MCF 10A (cell line): Measurements from ENCODE around the gene ZBTB7B. TPM values are rescaled to one million over a fixed set of nuclear protein-coding genes. Genes with fewer than 3 reads are reported as not detected.
A peak's percentile ranks its signal among the peaks of the same experiment; 100 is the strongest.

Experiments
- BruUV-seq: library from RNA; stranded (reverse); fragments of 400-500 nt; replicated peaks from 2 replicates; lab custom pipeline; 2021; lab: Mats Ljungman, UMichigan
- CTCF ChIA-PET: fragments of 300-600 bp; sonication (Branson Sonifier 250); formaldehyde crosslinking; extraction: SDS; loops from one replicate; lab custom pipeline; 2021; ENCODE audit warnings: antibody characterized with exemption, inconsistent platforms; lab: Yijun Ruan, JAX
- POLR2A ChIA-PET: fragments of 300-600, 350-650 bp; sonication (Branson Sonifier 250); formaldehyde crosslinking; extraction: SDS; loops from one replicate; lab custom pipeline; 2020; ENCODE audit warnings: antibody characterized with exemption, inconsistent platforms; lab: Yijun Ruan, JAX
- DNase-seq: peaks from one replicate; pipeline ENCODE4 v3.0.0-alpha.2; 2018; ENCODE audit not compliant: unreplicated experiment
- H3K27ac Mint-ChIP-seq: one replicate; pipeline ENCODE4 v1.8.0; 2022; ENCODE audit warnings: mild to moderate bottlenecking, low read depth, mixed read lengths; ENCODE audit not compliant: unreplicated experiment
- H3K27me3 Mint-ChIP-seq: one replicate; pipeline ENCODE4 v1.8.0; 2022; ENCODE audit warnings: mixed read lengths; ENCODE audit not compliant: insufficient read depth, unreplicated experiment
- H3K36me3 Mint-ChIP-seq: one replicate; pipeline ENCODE4 v1.8.0; 2022; ENCODE audit warnings: mild to moderate bottlenecking, moderate library complexity, mixed read lengths; ENCODE audit not compliant: insufficient read depth, unreplicated experiment
- H3K4me1 Mint-ChIP-seq: one replicate; pipeline ENCODE4 v1.8.0; 2022; ENCODE audit warnings: mixed read lengths; ENCODE audit not compliant: insufficient read depth, unreplicated experiment
- H3K4me3 Mint-ChIP-seq: one replicate; pipeline ENCODE4 v1.8.0; 2022; ENCODE audit warnings: mild to moderate bottlenecking, moderate library complexity, mixed read lengths; ENCODE audit not compliant: unreplicated experiment
- H3K9me3 Mint-ChIP-seq: one replicate; pipeline ENCODE4 v1.8.0; 2022; ENCODE audit warnings: mixed read lengths; ENCODE audit not compliant: unreplicated experiment
- intact Hi-C: fragments of 100-400 bp; cut with micrococcal nuclease; formaldehyde crosslinking; loops from 2 replicates; pipeline ENCODE4 v1.14.1; 2022
- total RNA-seq: library from RNA; stranded (reverse); gene quantifications from 2 replicates; pipeline ENCODE4 v1.2.3, GENCODE V29; 2022
- TF ChIP-seq, protein P1 (sequence below): fragments of 200-600 bp; IDR thresholded peaks from one replicate; pipeline ENCODE4 v1.8.0; 2022; ENCODE audit warnings: antibody characterized with exemption, mild to moderate bottlenecking; ENCODE audit not compliant: unreplicated experiment

Gene ZBTB7B
- total RNA-seq, 1 experiment from 2014 or later = 175 TPM

DNA sequence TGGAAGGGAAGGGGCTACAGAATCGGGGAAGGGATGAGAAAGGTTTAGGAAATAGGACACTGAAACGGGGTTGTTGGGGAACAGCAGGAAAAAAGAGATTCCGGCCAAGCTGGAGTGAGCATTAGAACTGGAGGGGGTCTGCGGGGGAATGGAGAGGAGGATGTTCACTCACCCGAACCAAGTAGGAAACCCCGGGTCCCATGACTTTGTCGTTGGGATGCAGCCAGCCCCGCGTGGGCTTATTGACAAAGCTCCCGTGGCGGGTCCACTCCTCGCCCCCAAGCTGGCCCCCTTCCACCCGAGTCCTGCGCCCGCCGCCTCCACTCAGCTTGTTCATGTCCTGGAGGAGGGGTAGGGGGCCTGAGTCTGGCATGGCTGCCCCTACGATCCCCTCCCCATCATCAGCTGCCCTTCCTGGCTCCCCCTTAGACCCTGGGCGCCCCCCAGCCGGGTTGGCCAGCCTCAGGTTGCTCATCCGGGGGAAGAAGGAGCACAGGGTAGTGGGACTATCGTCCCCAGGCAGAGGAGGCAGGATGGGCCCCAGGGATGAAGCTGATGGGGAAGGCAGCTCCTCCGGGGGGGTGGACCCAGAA is 32.6 kb upstream of the ZBTB7B start:
- DNase-seq = no peak
- Mint-ChIP-seq H3K4me3 (no peak overlapping the region), H3K27ac (no peak overlapping the region), H3K27me3 (no peaks in the 10 kb centered on the region), H3K4me1 (peaks cover 49% of the 10 kb centered on the region), H3K36me3 (peaks cover 61% of the 10 kb centered on the region), H3K9me3 (no peaks in the 10 kb centered on the region)
- TSS peak; percentile 1 for BruUV-seq
- intact Hi-C loops = loop anchor here (2.0 to 5.0 kb wide), 2 partner anchors 15 to 202 kb away; partner anchors contain the start of genes KRTCAP2 and TRIM46
- CTCF ChIA-PET = interaction anchor here (0.6 to 6.7 kb wide), 25 partner anchors 8 to 410 kb away, joined by 3 to 64 read pairs (median 5); partner anchors contain the start of genes ADAM15, FLAD1, LENEP and PMVK
- TF ChIP-seq, protein P1, sequence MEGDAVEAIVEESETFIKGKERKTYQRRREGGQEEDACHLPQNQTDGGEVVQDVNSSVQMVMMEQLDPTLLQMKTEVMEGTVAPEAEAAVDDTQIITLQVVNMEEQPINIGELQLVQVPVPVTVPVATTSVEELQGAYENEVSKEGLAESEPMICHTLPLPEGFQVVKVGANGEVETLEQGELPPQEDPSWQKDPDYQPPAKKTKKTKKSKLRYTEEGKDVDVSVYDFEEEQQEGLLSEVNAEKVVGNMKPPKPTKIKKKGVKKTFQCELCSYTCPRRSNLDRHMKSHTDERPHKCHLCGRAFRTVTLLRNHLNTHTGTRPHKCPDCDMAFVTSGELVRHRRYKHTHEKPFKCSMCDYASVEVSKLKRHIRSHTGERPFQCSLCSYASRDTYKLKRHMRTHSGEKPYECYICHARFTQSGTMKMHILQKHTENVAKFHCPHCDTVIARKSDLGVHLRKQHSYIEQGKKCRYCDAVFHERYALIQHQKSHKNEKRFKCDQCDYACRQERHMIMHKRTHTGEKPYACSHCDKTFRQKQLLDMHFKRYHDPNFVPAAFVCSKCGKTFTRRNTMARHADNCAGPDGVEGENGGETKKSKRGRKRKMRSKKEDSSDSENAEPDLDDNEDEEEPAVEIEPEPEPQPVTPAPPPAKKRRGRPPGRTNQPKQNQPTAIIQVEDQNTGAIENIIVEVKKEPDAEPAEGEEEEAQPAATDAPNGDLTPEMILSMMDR = no peak
- POLR2A ChIA-PET = interaction anchor here (0.9 to 41.1 kb wide), 28 partner anchors 1 to 965 kb away, joined by 3 to 1917 read pairs (median 6); partner anchors contain the start of genes ADAM15, ADAR, CKS1B and EFNA1

DNA sequence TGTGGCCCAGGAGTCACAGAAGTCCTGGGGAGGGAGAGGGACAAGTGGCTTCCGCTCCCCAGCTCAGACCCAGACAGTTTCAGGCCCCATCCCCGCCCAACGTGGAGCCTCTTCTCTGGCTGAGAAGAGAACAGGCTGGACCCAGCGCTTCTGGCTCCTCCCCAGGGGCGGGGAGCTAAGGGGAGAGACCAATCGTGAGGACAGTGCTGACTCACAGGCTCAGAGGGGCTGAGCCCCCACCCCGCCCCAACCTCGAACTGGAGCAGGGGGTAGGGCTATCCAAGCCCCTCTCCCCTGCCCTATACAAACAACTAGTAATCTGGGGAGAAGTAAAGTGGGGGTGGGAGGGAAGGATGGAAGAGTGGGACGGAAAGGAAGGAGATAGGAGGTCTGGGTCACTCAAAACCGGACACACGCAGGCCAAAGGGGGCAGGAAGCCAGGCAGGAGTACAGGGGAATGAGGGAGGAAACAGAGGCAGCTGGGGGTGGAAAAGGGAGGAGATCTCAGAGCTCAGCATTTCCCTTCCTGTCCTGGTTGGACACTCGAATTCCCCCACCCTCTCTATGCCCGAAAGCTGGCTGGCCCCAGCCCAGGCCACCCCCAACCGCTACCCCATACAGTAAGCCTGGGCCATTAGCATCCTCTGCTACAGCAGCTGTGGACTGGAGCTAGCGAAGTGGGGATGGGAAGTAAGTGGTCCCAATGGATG is 31.8 kb upstream of the ZBTB7B start, which contains the start of gene SHC1:
TSS of gene SHC1 (minus strand) at position 117 of the 710 bp plus-strand sequence. CDS start 221 bp downstream, outside the sequence.
- Mint-ChIP-seq H3K27ac (no peak within 1 kb of the TSS), H3K9me3 (no peaks in the 10 kb centered on the region), H3K4me3 (no peak within 1 kb of the TSS), H3K4me1 (peaks cover 40% of the 10 kb centered on the region), H3K27me3 (no peaks in the 10 kb centered on the region), H3K36me3 (peaks cover 53% of the 10 kb centered on the region)
- TF ChIP-seq, protein P1 = no peak
- intact Hi-C loops = loop anchor here (1.0 to 5.0 kb wide), 3 partner anchors 14 to 202 kb away; partner anchors contain the start of genes KRTCAP2 and TRIM46
- ChIA-PET CTCF (interaction anchor here (0.5 to 6.7 kb wide), 32 partner anchors 9 to 411 kb away, joined by 3 to 64 read pairs (median 5); partner anchors contain the start of genes ADAM15, FLAD1, KRTCAP2 and LENEP), POLR2A (interaction anchor here (0.6 to 41.1 kb wide), 31 partner anchors 0 to 964 kb away, joined by 3 to 1917 read pairs (median 6); partner anchors contain the start of genes ADAM15, ADAR, CKS1B and CLK2)
- no TSS peak for BruUV-seq
- peak; percentile 99 for DNase-seq

DNA sequence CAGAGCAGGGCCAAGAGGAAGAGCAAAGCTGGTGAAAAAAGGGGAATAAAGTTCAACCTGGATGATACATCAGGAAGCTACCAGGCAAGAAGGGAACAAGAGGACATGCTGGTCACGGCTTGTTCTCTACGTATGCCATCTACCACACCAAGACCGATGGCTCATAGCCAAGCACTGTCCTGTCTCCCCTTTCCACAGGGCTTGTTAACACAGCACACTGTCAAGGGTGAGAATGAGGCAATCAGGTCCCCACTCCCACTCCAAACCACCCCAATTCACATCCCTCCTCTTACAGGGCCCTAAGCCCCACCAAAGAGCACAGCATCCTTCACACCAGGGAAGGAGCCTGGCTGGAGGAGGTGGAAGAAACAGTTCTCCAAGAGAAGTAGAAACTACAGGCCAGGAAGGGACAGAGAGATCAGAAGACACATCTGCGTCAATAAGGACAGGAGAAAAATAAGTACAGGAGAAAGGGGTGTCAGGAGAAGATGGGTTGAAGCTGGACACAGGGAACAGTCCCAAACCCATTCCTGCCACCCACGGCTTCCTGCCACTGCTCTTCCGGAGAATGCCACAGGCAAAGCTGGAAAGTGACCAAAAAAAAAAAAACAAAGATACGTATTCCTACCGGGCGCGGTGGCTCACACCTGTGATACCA is 31.1 kb upstream of the ZBTB7B start:
- no peaks in the 10 kb centered on the region for H3K27me3 Mint-ChIP-seq
- peak; percentile 90 for DNase-seq
- H3K27ac Mint-ChIP-seq = no peak overlapping the region
- ChIA-PET CTCF (interaction anchor here (0.6 to 6.7 kb wide), 30 partner anchors 9 to 425 kb away, joined by 3 to 64 read pairs (median 4); partner anchors contain the start of genes FLAD1, KRTCAP2, LENEP and PBXIP1), POLR2A (interaction anchor here (0.7 to 41.1 kb wide), 28 partner anchors 1 to 1008 kb away, joined by 3 to 1917 read pairs (median 7); partner anchors contain the start of genes ADAM15, CKS1B, EFNA1 and EFNA3)
- H3K4me1 Mint-ChIP-seq = peaks cover 40% of the 10 kb centered on the region
- BruUV-seq = no TSS peak
- H3K9me3 Mint-ChIP-seq = no peaks in the 10 kb centered on the region
- no peak overlapping the region for H3K4me3 Mint-ChIP-seq
- H3K36me3 Mint-ChIP-seq = peaks cover 46% of the 10 kb centered on the region
- intact Hi-C loops = loop anchor here (1.0 to 5.0 kb wide), 3 partner anchors 13 to 201 kb away; partner anchors contain the start of genes KRTCAP2 and TRIM46
- TF ChIP-seq, protein P1 = no peak
